Ishikawa (cell line): ENCODE data around the gene GMCL2.

ENCODE experiments used
- CEBPB ChIP-seq: IDR thresholded peaks from 2 replicates; pipeline ENCODE4 v1.6.1; 2012
- CREB1 ChIP-seq: IDR thresholded peaks from 2 replicates; pipeline ENCODE4 v1.6.1; 2012; ENCODE audit warnings: low read depth
- EGR1 ChIP-seq: IDR thresholded peaks from 2 replicates; pipeline ENCODE4 v1.6.1; 2012
- EP300 ChIP-seq: IDR thresholded peaks from 2 replicates; pipeline ENCODE4 v1.6.1; 2012; ENCODE audit warnings: borderline replicate concordance
- FOXM1 ChIP-seq: IDR thresholded peaks from 2 replicates; pipeline ENCODE4 v1.6.1; 2012; ENCODE audit warnings: low read depth, borderline replicate concordance
- MAX ChIP-seq: IDR thresholded peaks from 2 replicates; pipeline ENCODE4 v1.6.1; 2012
- NFIC ChIP-seq: IDR thresholded peaks from 2 replicates; pipeline ENCODE4 v1.6.1; 2012
- RAD21 ChIP-seq: IDR thresholded peaks from 2 replicates; pipeline ENCODE4 v1.6.1; 2012; ENCODE audit warnings: low read depth
- REST ChIP-seq: IDR thresholded peaks from 2 replicates; pipeline ENCODE4 v1.6.1; 2012; ENCODE audit warnings: low read depth, mild to moderate bottlenecking
- TAF1 ChIP-seq: IDR thresholded peaks from 2 replicates; pipeline ENCODE4 v1.6.1; 2012; ENCODE audit warnings: low read depth, mild to moderate bottlenecking
- TCF12 ChIP-seq: IDR thresholded peaks from 2 replicates; pipeline ENCODE4 v1.6.1; 2012; ENCODE audit warnings: low read depth
- TEAD4 ChIP-seq: IDR thresholded peaks from 2 replicates; pipeline ENCODE4 v1.6.1; 2012
- USF1 ChIP-seq: IDR thresholded peaks from 2 replicates; pipeline ENCODE4 v1.6.1; 2012
- YY1 ChIP-seq: IDR thresholded peaks from 2 replicates; pipeline ENCODE4 v1.6.1; 2012; ENCODE audit warnings: low read depth
- ZBTB7A ChIP-seq: IDR thresholded peaks from 2 replicates; pipeline ENCODE4 v1.6.1; 2012; ENCODE audit warnings: low read depth

Gene GMCL2

GRCh38 chr5:178191661-178192060 lies 4.5 kb upstream of the GMCL2 start:
- no peak for TF ChIP-seq NFIC
- TF ChIP-seq CREB1: no peak
- TF ChIP-seq TAF1: no peak
- no peak for TF ChIP-seq TEAD4
- no peak for TF ChIP-seq CEBPB

GRCh38 chr5:178189433-178189832 lies 2.3 kb upstream of the GMCL2 start:
- no peak for TF ChIP-seq TEAD4
- TF ChIP-seq EP300: no peak
- no peak for TF ChIP-seq YY1
- TF ChIP-seq USF1: no peak
- TF ChIP-seq MAX: no peak
- no peak for TF ChIP-seq CREB1
- no peak for TF ChIP-seq TCF12
- no peak for TF ChIP-seq ZBTB7A
- no peak for TF ChIP-seq RAD21
- no peak for TF ChIP-seq NFIC
- TF ChIP-seq EGR1: no peak
- no peak for TF ChIP-seq TAF1
- no peak for TF ChIP-seq REST
- no peak for TF ChIP-seq FOXM1
- no peak for TF ChIP-seq CEBPB

- TF ChIP-seq YY1 (no peak), TCF12 (no peak), NFIC (no peak), CREB1 (no peak), RAD21 (no peak), FOXM1 (no peak), TEAD4 (no peak), EP300 (no peak), MAX (no peak), USF1 (no peak), TAF1 (no peak), EGR1 (no peak)
Measured at GRCh38 chr5:178186427-178186826, 744 bp downstream of the GMCL2 start.

- TF ChIP-seq TEAD4: no peak
Measured at GRCh38 chr5:178182158-178182876, 4.9 kb downstream of the GMCL2 start.

GRCh38 chr5:178180141-178180863 lies 6.9 kb downstream of the GMCL2 start:
- TF ChIP-seq YY1: 0 out of 2 replicates have a peak, but pooled peaks have one; percentile 13
- TF ChIP-seq TAF1: no peak
- no peak for TF ChIP-seq EGR1
- peak; percentile 66 for TF ChIP-seq MAX

GRCh38 chr5:178177569-178177968 lies 9.6 kb downstream of the GMCL2 start:
- TF ChIP-seq YY1 (no peak), TCF12 (no peak), EGR1 (no peak), USF1 (no peak), MAX (no peak), TEAD4 (no peak), TAF1 (no peak), NFIC (no peak), REST (no peak), CEBPB (no peak), ZBTB7A (no peak), CREB1 (no peak), RAD21 (no peak), EP300 (no peak), FOXM1 (no peak)
